HG03045 (cell line): ENCODE results near the gene KDM1B.
A peak's percentile ranks its signal among the peaks of the same experiment; 100 is the strongest.
"Not testable (repeated sequence)": the region's sequence is repeated elsewhere in the genome, so short reads cannot be mapped to it uniquely, and the experiment has no call there.

Experiments used
- ATAC-seq: cut with Tn5 transposase; IDR thresholded peaks from one replicate; pipeline ENCODE4 v1.9.1; 2021; ENCODE audit warnings: mild to moderate bottlenecking, moderate library complexity; ENCODE audit not compliant: unreplicated experiment

Gene KDM1B

GRCh38 chr6:18148304-18149025 lies 6.8 kb upstream of the KDM1B start:
- ATAC-seq: no peak

GRCh38 chr6:18151391-18151790 lies 3.8 kb upstream of the KDM1B start:
- not testable (repeated sequence) for ATAC-seq

- no peak for ATAC-seq
These were observed 3.4 kb upstream of the KDM1B start for GRCh38 chr6:18151801-18152200.

- ATAC-seq: no peak
These were observed 1.9 kb upstream of the KDM1B start for GRCh38 chr6:18153311-18153703.

GRCh38 chr6:18154507-18155149 lies 594 bp upstream of the KDM1B start, which contains the start of gene TPMT:
Gene TPMT (minus strand): TSS chr6:18155077. CDS start chr6:18149127, 5,950 bp downstream.
- ATAC-seq: peak; percentile 61

- peak; percentile 28 for ATAC-seq
These were observed 721 bp downstream of the KDM1B start for GRCh38 chr6:18155864-18156421.

- no peak for ATAC-seq
These were observed 5.7 kb downstream of the KDM1B start for GRCh38 chr6:18160911-18161310.

GRCh38 chr6:18161431-18161830 lies 6.2 kb downstream of the KDM1B start:
- no peak for ATAC-seq

GRCh38 chr6:18162401-18162800 lies 7.2 kb downstream of the KDM1B start:
- no peak for ATAC-seq

- ATAC-seq: no peak
These were observed 10.5 kb downstream of the KDM1B start for GRCh38 chr6:18165751-18166150.

GRCh38 chr6:18166312-18167036 lies 11.3 kb downstream of the KDM1B start:
- no peak for ATAC-seq

- no peak for ATAC-seq
These were observed 13.0 kb downstream of the KDM1B start for GRCh38 chr6:18168264-18168663.

GRCh38 chr6:18171871-18172270 lies 16.6 kb downstream of the KDM1B start:
- ATAC-seq: no peak

GRCh38 chr6:18176198-18176597 lies 21.0 kb downstream of the KDM1B start:
- not testable (repeated sequence) for ATAC-seq

- ATAC-seq: no peak
These were observed 22.2 kb downstream of the KDM1B start for GRCh38 chr6:18177286-18177965.

- no peak for ATAC-seq
These were observed 23.9 kb downstream of the KDM1B start for GRCh38 chr6:18178960-18179615.

- no peak for ATAC-seq
These were observed 24.6 kb downstream of the KDM1B start for GRCh38 chr6:18179770-18180356.

GRCh38 chr6:18182568-18182967 lies 27.3 kb downstream of the KDM1B start:
- ATAC-seq: no peak

GRCh38 chr6:18183766-18184165 lies 28.5 kb downstream of the KDM1B start:
- ATAC-seq: no peak

GRCh38 chr6:18185624-18186023 lies 30.4 kb downstream of the KDM1B start:
- ATAC-seq: no peak
